Small intestine (tissue), 7 donors: ENCODE data around the gene NCR2. TPM values are rescaled to one million over a fixed set of nuclear protein-coding genes. Genes with fewer than 3 reads are reported as not detected.
"Not testable (repeated sequence)": the region's sequence is repeated elsewhere in the genome, so short reads cannot be mapped to it uniquely, and the experiment has no call there.

ENCODE experiments used
- DNase-seq, 2 donors: peaks; one replicate each; pipeline versions ENCODE4 v3.0.0 to v3.0.0-alpha.2; 2013
- FAIRE-seq: peaks from 2 replicates; lab custom pipeline; 2012; peaks lifted over from hg19 to GRCh38; lab: Jason Lieb, UNC
- H3K27ac ChIP-seq, 3 donors: one replicate each; pipeline ENCODE4 v1.5.1; 2013; ENCODE audit warnings: low read length in 2 of 3, mild to moderate bottlenecking in 2 of 3, control low read depth in 1 of 3, inconsistent platforms in 1 of 3, low read depth in 1 of 3, moderate library complexity in 1 of 3
- H3K27me3 ChIP-seq, 3 donors: one replicate each; pipeline ENCODE4 v1.6.1; 2013; ENCODE audit warnings: low read length in 3 of 3, inconsistent platforms in 1 of 3; ENCODE audit not compliant: control insufficient read depth in 3 of 3, insufficient read depth in 3 of 3
- H3K36me3 ChIP-seq, 3 donors: one replicate each; pipeline ENCODE4 v1.6.1; 2013; ENCODE audit warnings: low read length in 3 of 3, inconsistent platforms in 1 of 3, low read depth in 1 of 3, mild to moderate bottlenecking in 1 of 3, moderate library complexity in 1 of 3; ENCODE audit not compliant: control insufficient read depth in 3 of 3, insufficient read depth in 2 of 3
- H3K4me1 ChIP-seq, 3 donors: one replicate each; pipeline ENCODE4 v1.6.1; 2013; ENCODE audit warnings: low read length in 2 of 3, inconsistent platforms in 1 of 3, low read depth in 1 of 3, mild to moderate bottlenecking in 1 of 3, moderate library complexity in 1 of 3; ENCODE audit not compliant: control insufficient read depth in 3 of 3, insufficient read depth in 2 of 3
- H3K4me3 ChIP-seq, 3 donors: one replicate each; pipeline ENCODE4 v1.5.1; 2013; ENCODE audit warnings: low read length in 3 of 3, control low read depth in 1 of 3, inconsistent platforms in 1 of 3, low read depth in 1 of 3, mild to moderate bottlenecking in 1 of 3, moderate library complexity in 1 of 3
- H3K9me3 ChIP-seq, 2 donors: one replicate each; pipeline ENCODE4 v1.6.1; 2013; ENCODE audit warnings: low read depth in 1 of 2, low read length in 1 of 2; ENCODE audit not compliant: control insufficient read depth in 2 of 2, insufficient read depth in 1 of 2
- WGBS, 3 donors: extraction: QIAGEN DNeasy Blood & Tissue Kit; methylation state at CpG; one replicate each; pipeline ENCODE4 v1.1.7; 2013; 5-methylcytosine and 5-hydroxymethylcytosine counted together
- polyA plus RNA-seq, 4 donors: library from polyadenylated mRNA; stranded (reverse) in 3 of 4; unstranded in 1 of 4; fragments of 200-250 nt in 3 of 4; fragments of 120-200 nt in 1 of 4; gene quantifications; one replicate each; pipeline versions ENCODE4 v1.2.1 to v1.2.3, GENCODE V29; 2013
- donor health status: healthy with polysubstance abuse.
- donor health status: control.
- donor health status: control.
- donor health status: Bipolar disorder and iron deficiency.
- donor health status: healthy.

NCR2 gene
- polyA plus RNA-seq, 4 donors, result 0.65 TPM; not detected in 3

GRCh38 chr6:41297248-41297647 lies 38.2 kb upstream of the NCR2 start:
- not testable (repeated sequence) for H3K4me3 ChIP-seq, DNase-seq, H3K27me3 ChIP-seq, H3K27ac ChIP-seq, FAIRE-seq, H3K9me3 ChIP-seq, H3K4me1 ChIP-seq, H3K36me3 ChIP-seq
- 65 to 70% (median 67%) methylated on average over 5 of the region's 5 CpGs for WGBS, 3 donors

GRCh38 chr6:41298785-41299502 lies 36.5 kb upstream of the NCR2 start:
- H3K4me1 ChIP-seq, result no peaks in the 10 kb centered on the region
- FAIRE-seq (no peak), DNase-seq (no peak)
- H3K27ac ChIP-seq, result no peak overlapping the region
- no peaks in the 10 kb centered on the region for H3K36me3 ChIP-seq
- H3K4me3 ChIP-seq, result no peak overlapping the region
- WGBS, 3 donors, result 44 to 64% (median 59%) methylated on average over 3 of the region's 3 CpGs
- H3K9me3 ChIP-seq, result peaks cover 0 to 4% of the 10 kb centered on the region in 2 donors
- H3K27me3 ChIP-seq, result peaks cover 0 to 6% (median 3%) of the 10 kb centered on the region in 3 donors

DNA sequence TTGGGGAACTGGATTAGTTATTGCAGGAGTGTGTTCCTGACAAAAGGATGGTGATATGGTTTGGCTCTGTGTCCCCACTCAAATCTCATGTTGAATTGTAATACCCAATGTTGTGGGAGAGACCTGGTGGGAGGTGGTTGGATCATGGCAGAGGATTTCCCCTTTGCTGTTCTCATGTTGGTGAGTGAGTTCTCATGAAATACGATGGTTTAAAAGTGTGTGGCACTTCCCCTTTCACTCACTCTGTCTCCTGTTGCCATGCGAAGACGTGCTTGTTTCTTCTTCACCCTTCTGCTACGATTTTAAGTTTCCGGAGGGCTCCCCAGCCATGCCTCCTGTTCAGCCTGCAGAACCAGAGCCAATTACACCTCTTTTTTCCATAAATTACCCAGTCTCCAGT lies 32.8 kb upstream of the NCR2 start:
- no peak for FAIRE-seq
- WGBS, 3 donors, result 70 to 82% (median 77%) methylated on average over 5 of the region's 5 CpGs

GRCh38 chr6:41306187-41306854 lies 29.1 kb upstream of the NCR2 start:
- DNase-seq, result peak; percentile 65 to 72
- WGBS, 3 donors, result 13 to 26% (median 16%) methylated on average over 13 of the region's 13 CpGs
- Histone ChIP-seq H3K4me3 (no peak overlapping the region), H3K4me1 (no peaks in the 10 kb centered on the region), H3K36me3 (no peaks in the 10 kb centered on the region), H3K9me3 (no peaks in the 10 kb centered on the region), H3K27ac (no peak overlapping the region), H3K27me3 (peaks cover 0 to 17% (median 0%) of the 10 kb centered on the region in 3 donors)
- no peak for FAIRE-seq

More for the DNA sequence above, 32.8 kb upstream of the NCR2 start:
- Histone ChIP-seq H3K27ac (no peak overlapping the region), H3K36me3 (no peaks in the 10 kb centered on the region), H3K27me3 (peaks cover 0 to 17% (median 0%) of the 10 kb centered on the region in 3 donors), H3K9me3 (no peaks in the 10 kb centered on the region), H3K4me1 (no peaks in the 10 kb centered on the region), H3K4me3 (no peak overlapping the region)
- DNase-seq, result no peak

DNA sequence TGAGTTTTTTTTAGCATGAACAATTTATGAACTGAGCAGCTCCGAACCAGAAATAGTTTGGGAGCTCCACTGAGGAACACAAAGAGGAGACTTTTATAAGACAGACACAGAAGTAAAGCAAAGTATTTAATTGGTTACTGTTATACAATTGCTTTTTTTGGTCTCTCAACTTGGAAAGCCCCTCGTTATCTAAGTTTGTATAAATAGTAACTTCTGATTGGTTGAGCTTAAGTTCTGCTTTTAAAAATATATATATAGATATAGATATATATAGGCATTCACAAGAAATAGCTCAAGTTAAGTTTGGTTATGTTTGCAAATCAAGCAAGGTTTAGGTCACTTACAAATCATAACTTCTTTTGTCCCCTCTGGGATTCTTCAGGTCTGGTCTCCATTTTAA lies 20.2 kb upstream of the NCR2 start:
- FAIRE-seq (no peak), DNase-seq (no peak)
- Histone ChIP-seq H3K36me3 (no peaks in the 10 kb centered on the region), H3K9me3 (no peaks in the 10 kb centered on the region), H3K4me1 (peaks cover 0 to 3% (median 0%) of the 10 kb centered on the region in 3 donors), H3K4me3 (no peak overlapping the region), H3K27ac (no peak overlapping the region), H3K27me3 (peaks cover 0 to 32% (median 5%) of the 10 kb centered on the region in 3 donors)
- 58 to 65% (median 64%) methylated on average over 2 of the region's 2 CpGs for WGBS, 3 donors

GRCh38 chr6:41315943-41316620 lies 19.3 kb upstream of the NCR2 start:
- no peaks in the 10 kb centered on the region for H3K9me3 ChIP-seq
- peaks cover 0 to 3% (median 0%) of the 10 kb centered on the region in 3 donors for H3K4me1 ChIP-seq
- 81 to 90% (median 84%) methylated on average over 1 of the region's 1 CpG for WGBS, 3 donors
- no peak overlapping the region for H3K27ac ChIP-seq
- H3K36me3 ChIP-seq, result no peaks in the 10 kb centered on the region
- H3K4me3 ChIP-seq, result no peak overlapping the region
- FAIRE-seq, result no peak
- peaks cover 0 to 32% (median 5%) of the 10 kb centered on the region in 3 donors for H3K27me3 ChIP-seq
- DNase-seq, result no peak

GRCh38 chr6:41318261-41318653 lies 17.2 kb upstream of the NCR2 start:
- no peaks in the 10 kb centered on the region for H3K9me3 ChIP-seq
- peak overlapping the region in 1 of 3 donors; percentile 1 for H3K4me3 ChIP-seq
- H3K4me1 ChIP-seq, result peaks cover 0 to 3% (median 0%) of the 10 kb centered on the region in 3 donors
- peaks cover 0 to 28% (median 5%) of the 10 kb centered on the region in 3 donors for H3K27me3 ChIP-seq
- no peak for FAIRE-seq
- no peak overlapping the region for H3K27ac ChIP-seq
- 22 to 40% (median 38%) methylated on average over 9 of the region's 9 CpGs for WGBS, 3 donors
- no peak for DNase-seq
- no peaks in the 10 kb centered on the region for H3K36me3 ChIP-seq
